Subcutaneous adipose tissue (tissue), 4 donors: ENCODE measurements around the gene ZBTB20. TPM values are rescaled to one million over a fixed set of nuclear protein-coding genes. Genes with fewer than 3 reads are reported as not detected.

Source experiments
- CTCF ChIP-seq: fragments of 450-650 bp; IDR thresholded peaks from one replicate; pipeline ENCODE4 v1.5.1; 2016; ENCODE audit warnings: low read depth, mild to moderate bottlenecking, control low read depth, antibody characterized with exemption, moderate library complexity
- total RNA-seq, 4 donors: library from RNA; depleted of rRNA; stranded (reverse); fragments of >200 nt; gene quantifications; one replicate each; pipeline ENCODE4 v1.1.0, GENCODE V29; 2016

The ZBTB20 gene
- total RNA-seq, 4 donors from 2014 or later, result 60.3 to 93.4 (median 69.1) TPM

GRCh38 chr3:114846779-114847178 is 300.3 kb downstream of the ZBTB20 start:
- no peak for TF ChIP-seq CTCF

GRCh38 chr3:114846252-114846651 is 300.8 kb downstream of the ZBTB20 start:
- no peak for TF ChIP-seq CTCF

- no peak for TF ChIP-seq CTCF
Measured at GRCh38 chr3:114841515-114841914, 305.6 kb downstream of the ZBTB20 start.

GRCh38 chr3:114839476-114839875 is 307.6 kb downstream of the ZBTB20 start:
- no peak for TF ChIP-seq CTCF

- TF ChIP-seq CTCF, result no peak
Measured at GRCh38 chr3:114838025-114838424, 309.1 kb downstream of the ZBTB20 start.

GRCh38 chr3:114834175-114834940 is 312.7 kb downstream of the ZBTB20 start:
- TF ChIP-seq CTCF, result no peak

GRCh38 chr3:114831861-114832260 is 315.2 kb downstream of the ZBTB20 start:
- no peak for TF ChIP-seq CTCF
